OCI-LY7 (cell line): ENCODE measurements around the gene BCHE. TPM values are rescaled to one million over a fixed set of nuclear protein-coding genes. Genes with fewer than 3 reads are reported as not detected.

ENCODE experiments used
- BruUV-seq: library from RNA; stranded (reverse); fragments of 400-500 nt; replicated peaks from 2 replicates; lab custom pipeline; 2021; lab: Mats Ljungman, UMichigan
- CTCF ChIA-PET: fragments of 300-600 bp; sonication (Branson Sonifier 250); formaldehyde crosslinking; loops from one replicate; lab custom pipeline; 2022; ENCODE audit warnings: antibody characterized with exemption; ENCODE audit not compliant: unreplicated experiment; lab: Charles Lee
- POLR2A ChIA-PET: fragments of 300-600 bp; sonication (Branson Sonifier 250); formaldehyde crosslinking; loops from one replicate; lab custom pipeline; 2022; ENCODE audit warnings: antibody characterized with exemption; lab: Charles Lee
- DNase-seq: peaks from one replicate; pipeline ENCODE4 v3.0.0-alpha.2; 2015; ENCODE audit warnings: low spot score
- H2AFZ ChIP-seq: fragments of 200-600 bp; sonication (generic), shearing (Covaris generic); 2 replicates; pipeline ENCODE4 v1.6.1; 2014; ENCODE audit warnings: mild to moderate bottlenecking, antibody characterized with exemption, low read length, moderate library complexity
- H3K27ac ChIP-seq: fragments of 200-600 bp; sonication (generic); 2 replicates; pipeline ENCODE4 v1.5.1; 2014; ENCODE audit warnings: mixed run types, low read depth, mild to moderate bottlenecking, moderate library complexity, low read length, inconsistent platforms; ENCODE audit not compliant: poor library complexity, severe bottlenecking
- H3K36me3 ChIP-seq: fragments of 200-600 bp; sonication (generic); 2 replicates; pipeline ENCODE4 v1.6.1; 2014; ENCODE audit warnings: mild to moderate bottlenecking, antibody characterized with exemption, low read length, moderate library complexity, mixed read lengths; ENCODE audit not compliant: insufficient read depth
- H3K4me1 ChIP-seq: fragments of 200-600 bp; sonication (generic); 2 replicates; pipeline ENCODE4 v1.5.1; 2014; ENCODE audit warnings: mild to moderate bottlenecking, low read length; ENCODE audit not compliant: insufficient read depth, poor library complexity, severe bottlenecking
- H3K4me2 ChIP-seq: fragments of 200-600 bp; sonication (generic); 2 replicates; pipeline ENCODE4 v1.6.1; 2014; ENCODE audit warnings: mild to moderate bottlenecking, low read length
- H3K4me3 ChIP-seq: fragments of 200-600 bp; sonication (generic); 2 replicates; pipeline ENCODE4 v1.5.1; 2014; ENCODE audit warnings: mild to moderate bottlenecking, low read depth, low read length; ENCODE audit not compliant: poor library complexity, severe bottlenecking
- H3K79me2 ChIP-seq: fragments of 200-600 bp; sonication (generic); 2 replicates; pipeline ENCODE4 v1.6.1; 2016; ENCODE audit warnings: low read depth, mild to moderate bottlenecking, low read length, moderate library complexity, mixed read lengths; ENCODE audit not compliant: insufficient read depth
- H3K9me2 ChIP-seq: fragments of 200-600 bp; sonication (generic); 2 replicates; pipeline ENCODE4 v1.6.1; 2016; ENCODE audit warnings: mild to moderate bottlenecking, low read length, mixed read lengths; ENCODE audit not compliant: insufficient read depth
- H3K9me3 ChIP-seq: fragments of 200-600 bp; sonication (generic); 2 replicates; pipeline ENCODE4 v1.6.1; 2014; ENCODE audit warnings: mild to moderate bottlenecking, mixed run types, low read length, mixed read lengths
- H4K20me1 ChIP-seq: fragments of 200-600 bp; sonication (generic); 2 replicates; pipeline ENCODE4 v1.6.1; 2014; ENCODE audit warnings: mild to moderate bottlenecking, antibody characterized with exemption, low read length, moderate library complexity, mixed read lengths; ENCODE audit not compliant: insufficient read depth
- CTCF ChIP-seq: fragments of 200-600 bp; sonication (generic); conservative IDR thresholded peaks from 2 replicates; pipeline ENCODE4 v1.5.1; 2014; ENCODE audit warnings: mild to moderate bottlenecking, antibody characterized with exemption, low read length, moderate library complexity, mixed read lengths
- EZH2phosphoT487 ChIP-seq: fragments of 200-600 bp; sonication (generic); IDR thresholded peaks from 2 replicates; pipeline ENCODE4 v1.6.1; 2018; ENCODE audit warnings: low read depth, borderline replicate concordance, mild to moderate bottlenecking, mixed run types, antibody characterized with exemption, low read length, moderate library complexity, mixed read lengths
- intact Hi-C: fragments of 100-400 bp; cut with micrococcal nuclease; formaldehyde crosslinking; loops from one replicate; pipeline ENCODE4 v1.10.0; 2022; ENCODE audit not compliant: unreplicated experiment
- total RNA-seq, 2 experiments: library from RNA; depleted of rRNA in 1 of 2; stranded (reverse); fragments of >200 nt in 1 of 2; shearing (Covaris generic) in 1 of 2; gene quantifications; 2 replicates each; pipeline ENCODE4 v1.2.3, GENCODE V29; 2014 to 2022

BCHE gene
- total RNA-seq, 2 experiments from 2014 or later, result not detected

GRCh38 chr3:165728924-165729323 is 108.3 kb downstream of the BCHE start:
- no peaks in the 10 kb centered on the region for H3K9me2 ChIP-seq
- no peak overlapping the region for H3K27ac ChIP-seq
- H3K79me2 ChIP-seq, result no peaks in the 10 kb centered on the region
- H3K4me2 ChIP-seq, result no peak overlapping the region
- H2AFZ ChIP-seq, result no peak overlapping the region
- ChIA-PET POLR2A (no interaction called here), CTCF (no interaction called here)
- no peaks in the 10 kb centered on the region for H3K36me3 ChIP-seq
- intact Hi-C loops, result no loop called here
- H4K20me1 ChIP-seq, result no peaks in the 10 kb centered on the region
- no peak for TF ChIP-seq CTCF
- no peak for TF ChIP-seq EZH2phosphoT487
- BruUV-seq, result no TSS peak
- H3K9me3 ChIP-seq, result no peaks in the 10 kb centered on the region
- no peak for DNase-seq
- no peaks in the 10 kb centered on the region for H3K4me1 ChIP-seq
- no peak overlapping the region for H3K4me3 ChIP-seq

DNA sequence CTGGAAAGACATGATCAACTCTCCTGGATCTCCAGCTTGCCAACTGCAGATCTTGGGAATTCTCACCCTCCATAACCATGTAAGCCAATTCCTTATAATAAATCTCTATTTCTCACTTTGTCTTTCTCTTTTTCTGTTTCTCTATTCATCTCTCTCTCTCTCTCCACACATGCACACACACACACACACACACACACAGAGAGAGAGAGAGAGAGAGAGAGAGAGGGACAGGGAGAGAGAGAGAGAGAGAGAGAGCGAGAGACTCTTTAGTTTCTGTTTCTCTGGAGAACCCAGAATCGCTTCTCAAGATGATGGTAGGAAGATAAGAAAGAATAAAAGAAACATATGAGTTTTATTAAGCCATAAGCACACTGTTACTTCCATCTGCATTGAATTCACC is 111.9 kb downstream of the BCHE start:
- no peak overlapping the region for H3K4me2 ChIP-seq
- intact Hi-C loops, result no loop called here
- H3K4me3 ChIP-seq, result no peak overlapping the region
- H3K36me3 ChIP-seq, result no peaks in the 10 kb centered on the region
- no peak for TF ChIP-seq EZH2phosphoT487
- TF ChIP-seq CTCF, result no peak
- H3K27ac ChIP-seq, result no peak overlapping the region
- H3K9me3 ChIP-seq, result no peaks in the 10 kb centered on the region
- no TSS peak for BruUV-seq
- no peak overlapping the region for H2AFZ ChIP-seq
- H3K4me1 ChIP-seq, result no peaks in the 10 kb centered on the region
- POLR2A ChIA-PET, result interaction anchor here (0.6 to 0.7 kb wide), 2 partner anchors 52 to 74 kb away, joined by 3 to 6 read pairs; no protein-coding TSS in a partner anchor
- CTCF ChIA-PET, result no interaction called here
- no peaks in the 10 kb centered on the region for H3K79me2 ChIP-seq
- no peak for DNase-seq
- H4K20me1 ChIP-seq, result no peaks in the 10 kb centered on the region
- H3K9me2 ChIP-seq, result no peaks in the 10 kb centered on the region
